GM19043 (cell line): ENCODE data around the gene PCBD1.

Experiments used
- ATAC-seq: cut with Tn5 transposase; IDR thresholded peaks from one replicate; pipeline ENCODE4 v1.9.1; 2021; ENCODE audit warnings: low read depth; ENCODE audit not compliant: unreplicated experiment

PCBD1 gene

GRCh38 chr10:70840836-70841235 lies 47.5 kb downstream of the PCBD1 start:
- no peak for ATAC-seq

GRCh38 chr10:70838270-70838805 lies 50.0 kb downstream of the PCBD1 start:
- ATAC-seq: no peak

GRCh38 chr10:70837660-70838059 lies 50.7 kb downstream of the PCBD1 start:
- no peak for ATAC-seq

- no peak for ATAC-seq
Measured at GRCh38 chr10:70836319-70836718, 52.0 kb downstream of the PCBD1 start.

- ATAC-seq: no peak
Measured at GRCh38 chr10:70834441-70835151, 53.8 kb downstream of the PCBD1 start.

- ATAC-seq: no peak
Measured at GRCh38 chr10:70834021-70834420, 54.3 kb downstream of the PCBD1 start.

- ATAC-seq: no peak
Measured at GRCh38 chr10:70833601-70834000, 54.8 kb downstream of the PCBD1 start.
